ENCODE data around the gene TUSC2.

Gene TUSC2

DNA sequence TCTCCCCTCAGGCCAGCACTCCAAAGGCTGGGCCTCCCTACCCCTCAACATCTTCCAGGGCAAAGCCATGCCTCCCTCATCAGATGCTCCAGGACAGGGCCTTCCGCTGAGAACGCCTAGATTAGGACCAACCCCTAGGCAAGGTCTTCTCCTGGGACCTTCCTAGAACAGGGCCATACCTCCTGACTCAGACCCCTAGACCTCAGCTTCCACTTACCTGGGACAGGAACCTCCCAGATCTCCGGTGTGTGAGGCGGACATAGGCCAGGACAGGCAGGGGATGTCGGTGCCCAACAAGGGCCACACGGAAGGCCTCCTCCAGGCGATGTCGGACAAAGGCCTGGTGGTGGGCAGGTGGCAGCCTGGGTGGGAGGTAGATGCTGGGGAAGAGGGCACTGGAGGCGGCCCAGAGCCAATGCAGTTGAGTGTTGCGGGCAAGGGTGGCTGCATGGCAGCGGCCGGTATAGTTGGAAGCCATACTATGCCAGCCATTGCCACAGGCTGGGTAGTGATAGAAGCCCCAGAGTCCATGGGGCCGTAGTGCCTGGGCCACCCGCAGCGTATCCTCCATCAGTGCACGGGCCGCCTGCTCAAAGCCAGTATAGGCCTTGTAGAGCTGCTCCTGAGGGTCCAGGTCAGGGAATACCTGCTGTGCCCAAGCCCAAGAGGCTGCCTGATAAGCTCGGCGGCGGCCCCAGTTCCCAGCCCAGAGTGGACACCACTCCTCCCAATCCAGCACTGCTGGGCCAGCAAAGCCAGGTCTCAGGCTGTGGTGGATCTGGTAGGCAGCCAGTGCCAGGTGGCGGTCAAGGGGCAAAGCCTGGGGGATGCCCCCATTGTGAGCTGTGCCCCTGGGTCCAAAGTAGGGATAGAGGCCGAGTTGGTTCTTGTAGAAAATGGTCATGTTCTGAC, 33.3 kb downstream of the TUSC2 start:
- H3K36me3 Mint-ChIP-seq (ENCODE audit: low read depth), result no peaks in the 10 kb centered on the region
- H3K4me3 Mint-ChIP-seq, result no peak overlapping the region
- no peak overlapping the region for H3K27ac Mint-ChIP-seq
- peaks cover 25% of the 10 kb centered on the region for H3K4me1 Mint-ChIP-seq
- no peaks in the 10 kb centered on the region for H3K9me3 Mint-ChIP-seq
- DNase-seq, result no peak
- TF ChIP-seq, protein P1, sequence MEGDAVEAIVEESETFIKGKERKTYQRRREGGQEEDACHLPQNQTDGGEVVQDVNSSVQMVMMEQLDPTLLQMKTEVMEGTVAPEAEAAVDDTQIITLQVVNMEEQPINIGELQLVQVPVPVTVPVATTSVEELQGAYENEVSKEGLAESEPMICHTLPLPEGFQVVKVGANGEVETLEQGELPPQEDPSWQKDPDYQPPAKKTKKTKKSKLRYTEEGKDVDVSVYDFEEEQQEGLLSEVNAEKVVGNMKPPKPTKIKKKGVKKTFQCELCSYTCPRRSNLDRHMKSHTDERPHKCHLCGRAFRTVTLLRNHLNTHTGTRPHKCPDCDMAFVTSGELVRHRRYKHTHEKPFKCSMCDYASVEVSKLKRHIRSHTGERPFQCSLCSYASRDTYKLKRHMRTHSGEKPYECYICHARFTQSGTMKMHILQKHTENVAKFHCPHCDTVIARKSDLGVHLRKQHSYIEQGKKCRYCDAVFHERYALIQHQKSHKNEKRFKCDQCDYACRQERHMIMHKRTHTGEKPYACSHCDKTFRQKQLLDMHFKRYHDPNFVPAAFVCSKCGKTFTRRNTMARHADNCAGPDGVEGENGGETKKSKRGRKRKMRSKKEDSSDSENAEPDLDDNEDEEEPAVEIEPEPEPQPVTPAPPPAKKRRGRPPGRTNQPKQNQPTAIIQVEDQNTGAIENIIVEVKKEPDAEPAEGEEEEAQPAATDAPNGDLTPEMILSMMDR (IDR thresholded peaks at IDR 0.05), result no peak
- peaks cover 5% of the 10 kb centered on the region for H3K27me3 Mint-ChIP-seq (ENCODE audit: low read depth, poor library complexity)

DNA sequence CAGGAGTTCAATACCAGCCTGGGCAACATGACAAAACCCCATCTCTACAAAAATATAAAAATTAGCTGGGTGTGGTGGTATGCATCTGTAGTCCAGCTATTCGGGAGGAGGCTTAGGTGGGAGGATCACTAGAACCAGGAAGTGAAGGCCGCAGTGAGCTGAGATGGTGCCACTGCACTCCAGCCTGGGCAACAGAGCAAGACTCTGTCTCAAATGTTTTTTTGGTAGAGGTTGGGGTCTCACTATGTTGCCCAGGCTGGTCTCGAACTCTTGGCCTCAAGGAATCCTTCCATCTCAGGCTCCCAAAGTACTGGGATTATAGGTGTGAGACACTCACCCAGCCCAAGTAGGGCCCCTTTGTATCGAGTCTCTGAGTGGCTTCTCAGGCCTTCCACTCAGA, 33.9 kb downstream of the TUSC2 start:
- peaks cover 19% of the 10 kb centered on the region for H3K4me1 Mint-ChIP-seq
- H3K36me3 Mint-ChIP-seq (ENCODE audit: low read depth), result peaks cover 5% of the 10 kb centered on the region
- H3K4me3 Mint-ChIP-seq, result no peak overlapping the region
- TF ChIP-seq, protein P1 (IDR thresholded peaks at IDR 0.05), result no peak
- peaks cover 4% of the 10 kb centered on the region for H3K27me3 Mint-ChIP-seq (ENCODE audit: low read depth, poor library complexity)
- H3K27ac Mint-ChIP-seq, result no peak overlapping the region
- DNase-seq, result no peak
- no peaks in the 10 kb centered on the region for H3K9me3 Mint-ChIP-seq

GRCh38 chr3:50293079-50293801, 34.8 kb downstream of the TUSC2 start:
- H3K4me3 Mint-ChIP-seq, result peak overlapping the region; percentile 88
- no peak for DNase-seq

GRCh38 chr3:50292159-50293078, 35.6 kb downstream of the TUSC2 start, which contains the start of gene IFRD2:
Gene IFRD2, minus strand, starts transcription at chr3:50292429. Its CDS starts 155 bp downstream, at chr3:50292274.
- no peaks in the 10 kb centered on the region for H3K27me3 Mint-ChIP-seq (ENCODE audit: low read depth, poor library complexity)
- TF ChIP-seq, protein P1 (IDR thresholded peaks at IDR 0.05), result no peak
- H3K9me3 Mint-ChIP-seq, result no peaks in the 10 kb centered on the region
- peak within 1 kb of the TSS; percentile 88 for H3K4me3 Mint-ChIP-seq
- H3K4me1 Mint-ChIP-seq, result peaks cover 16% of the 10 kb centered on the region
- peak; percentile 94 for DNase-seq
- H3K36me3 Mint-ChIP-seq (ENCODE audit: low read depth), result peaks cover 16% of the 10 kb centered on the region
- H3K27ac Mint-ChIP-seq, result peak within 1 kb of the TSS; percentile 99

More at GRCh38 chr3:50293079-50293801, 34.8 kb downstream of the TUSC2 start:
- H3K9me3 Mint-ChIP-seq, result no peaks in the 10 kb centered on the region
- peaks cover 13% of the 10 kb centered on the region for H3K36me3 Mint-ChIP-seq (ENCODE audit: low read depth)
- peaks cover 16% of the 10 kb centered on the region for H3K4me1 Mint-ChIP-seq
- TF ChIP-seq, protein P1 (IDR thresholded peaks at IDR 0.05), result no peak
- no peaks in the 10 kb centered on the region for H3K27me3 Mint-ChIP-seq (ENCODE audit: low read depth, poor library complexity)
- H3K27ac Mint-ChIP-seq, result peak overlapping the region; percentile 99

GRCh38 chr3:50290161-50290641, 37.8 kb downstream of the TUSC2 start:
- H3K4me3 Mint-ChIP-seq, result peak overlapping the region; percentile 61
- no peaks in the 10 kb centered on the region for H3K27me3 Mint-ChIP-seq (ENCODE audit: low read depth, poor library complexity)

More at GRCh38 chr3:50290161-50290641, 37.8 kb downstream of the TUSC2 start:
- TF ChIP-seq, protein P1 (IDR thresholded peaks at IDR 0.05), result no peak
- peaks cover 16% of the 10 kb centered on the region for H3K4me1 Mint-ChIP-seq
- H3K9me3 Mint-ChIP-seq, result no peaks in the 10 kb centered on the region
- H3K27ac Mint-ChIP-seq, result no peak overlapping the region
- DNase-seq, result no peak
- H3K36me3 Mint-ChIP-seq (ENCODE audit: low read depth), result peaks cover 16% of the 10 kb centered on the region
